HG02588 (cell line): ENCODE results near the gene CFI.

Experiments used
- ATAC-seq: cut with Tn5 transposase; IDR thresholded peaks from one replicate; pipeline ENCODE4 v1.9.1; 2021; ENCODE audit warnings: mild to moderate bottlenecking, moderate library complexity; ENCODE audit not compliant: unreplicated experiment

CFI gene

DNA sequence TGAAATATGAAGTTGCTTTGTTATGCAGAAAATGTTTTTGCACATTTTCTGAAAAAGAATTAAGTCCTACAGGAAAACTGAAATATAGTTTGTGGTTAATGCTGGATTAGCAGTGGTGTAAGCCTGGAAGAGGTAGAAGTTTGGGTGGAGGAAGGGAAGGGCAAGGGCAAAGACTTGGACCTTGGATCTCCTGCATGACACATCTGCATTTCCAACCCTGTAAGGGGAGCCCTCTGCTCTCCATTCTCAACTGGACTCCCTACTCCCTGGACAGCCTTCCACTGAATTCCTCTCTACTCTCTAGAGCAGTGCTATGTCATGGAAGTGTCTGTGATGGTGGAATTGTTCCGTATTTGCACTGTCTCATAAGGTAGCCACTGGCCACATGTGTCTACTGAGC, 103.1 kb downstream of the CFI start:
- no peak for ATAC-seq

DNA sequence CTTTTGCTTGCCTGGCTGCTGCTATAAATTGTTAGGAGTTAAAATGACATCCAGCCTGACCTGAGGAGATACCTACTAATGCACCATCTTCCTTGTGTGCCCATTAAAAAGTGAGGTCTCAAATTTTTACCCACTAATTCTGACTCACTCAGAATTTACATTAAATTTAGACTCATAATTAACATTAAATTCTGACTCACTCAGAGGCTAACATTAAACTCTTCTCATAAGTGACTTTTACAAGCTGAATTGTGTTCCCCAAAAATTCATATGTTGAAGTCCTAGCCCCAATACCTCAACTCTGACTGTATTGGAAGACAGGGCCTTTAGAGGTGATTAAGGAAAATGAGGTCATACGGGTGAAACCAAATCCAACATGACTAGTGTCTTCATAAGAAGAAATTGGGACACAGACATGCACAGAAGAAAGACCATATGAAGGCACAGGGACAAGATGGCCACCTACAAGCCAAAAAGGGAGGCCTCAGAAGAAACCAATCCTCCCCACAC, 110.3 kb downstream of the CFI start:
- ATAC-seq = peak; percentile 14
